Measurements from ENCODE around the gene MTHFSD.

GRCh38 chr16:86575095-86575685, 20.2 kb upstream of the MTHFSD start:
- TF ChIP-seq ZFP30 (CRISPR knock-in tag; IDR thresholded peaks at IDR 0.05) (no peak), RARB (CRISPR knock-in tag; IDR thresholded peaks at IDR 0.05) (no peak), PATZ1 (CRISPR knock-in tag; IDR thresholded peaks at IDR 0.05; ENCODE audit: borderline replicate concordance) (no peak), PPARA (CRISPR knock-in tag; IDR thresholded peaks at IDR 0.05; ENCODE audit: borderline replicate concordance) (no peak), ZC3H10 (CRISPR knock-in tag; IDR thresholded peaks at IDR 0.05) (no peak), GLIS3 (CRISPR knock-in tag; IDR thresholded peaks at IDR 0.05) (no peak), ZFP3 (CRISPR knock-in tag; IDR thresholded peaks at IDR 0.05) (no peak), CREB5 (CRISPR knock-in tag; IDR thresholded peaks at IDR 0.05; ENCODE audit: low read depth) (no peak), ARNTL (CRISPR knock-in tag; IDR thresholded peaks at IDR 0.05; ENCODE audit: borderline replicate concordance, low read depth) (no peak)
